ENCODE data around the gene SLC6A3.

GRCh38 chr5:1352231-1353219, 92.7 kb downstream of the SLC6A3 start:
- no peak for TF ChIP-seq CTCF (IDR thresholded peaks at IDR 0.05)
- TF ChIP-seq POLR2A (IDR thresholded peaks at IDR 0.05): no peak

Measured in testis (tissue), 2 donors.